ENCODE measurements around the gene ZNF407.

DNA sequence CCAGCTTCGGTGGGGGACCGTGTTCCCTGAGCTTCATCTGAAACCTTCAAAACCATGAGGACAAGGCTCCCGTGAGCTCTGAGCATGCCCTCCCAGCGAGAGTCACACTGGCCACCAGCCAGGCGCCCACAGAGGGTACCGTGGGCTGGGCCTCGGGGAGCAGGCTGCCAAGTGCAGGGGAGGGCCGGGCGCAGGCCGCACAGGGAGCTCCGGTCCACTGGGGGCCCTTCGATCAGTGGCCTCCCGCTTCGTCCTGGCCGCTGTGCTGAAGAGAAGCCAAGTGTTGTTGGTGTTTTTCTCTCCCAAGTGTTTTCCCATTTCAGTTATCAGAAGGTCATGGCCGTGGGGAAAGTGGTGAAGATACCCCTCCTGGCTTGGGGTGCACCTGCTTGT, 466.8 kb downstream of the ZNF407 start:
- TF ChIP-seq, protein P1, sequence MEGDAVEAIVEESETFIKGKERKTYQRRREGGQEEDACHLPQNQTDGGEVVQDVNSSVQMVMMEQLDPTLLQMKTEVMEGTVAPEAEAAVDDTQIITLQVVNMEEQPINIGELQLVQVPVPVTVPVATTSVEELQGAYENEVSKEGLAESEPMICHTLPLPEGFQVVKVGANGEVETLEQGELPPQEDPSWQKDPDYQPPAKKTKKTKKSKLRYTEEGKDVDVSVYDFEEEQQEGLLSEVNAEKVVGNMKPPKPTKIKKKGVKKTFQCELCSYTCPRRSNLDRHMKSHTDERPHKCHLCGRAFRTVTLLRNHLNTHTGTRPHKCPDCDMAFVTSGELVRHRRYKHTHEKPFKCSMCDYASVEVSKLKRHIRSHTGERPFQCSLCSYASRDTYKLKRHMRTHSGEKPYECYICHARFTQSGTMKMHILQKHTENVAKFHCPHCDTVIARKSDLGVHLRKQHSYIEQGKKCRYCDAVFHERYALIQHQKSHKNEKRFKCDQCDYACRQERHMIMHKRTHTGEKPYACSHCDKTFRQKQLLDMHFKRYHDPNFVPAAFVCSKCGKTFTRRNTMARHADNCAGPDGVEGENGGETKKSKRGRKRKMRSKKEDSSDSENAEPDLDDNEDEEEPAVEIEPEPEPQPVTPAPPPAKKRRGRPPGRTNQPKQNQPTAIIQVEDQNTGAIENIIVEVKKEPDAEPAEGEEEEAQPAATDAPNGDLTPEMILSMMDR (conservative IDR thresholded peaks at IDR 0.05 in 1 of 2, IDR thresholded peaks at IDR 0.05 in 1 of 2; ENCODE audit: extremely low read depth in 1 of 2, insufficient read depth in 1 of 2, low read depth in 1 of 2, low read length in 2 of 2) = no peak
- TF ChIP-seq EZH2 (IDR thresholded peaks at IDR 0.05; ENCODE audit: borderline replicate concordance, low read length) = no peak
